ENCODE measurements around the gene TSPAN19. TPM values are rescaled to one million over a fixed set of nuclear protein-coding genes. Genes with fewer than 3 reads are reported as not detected.

TSPAN19 gene
- total RNA-seq, 2 donors from 2014 or later, result not detected

- Mint-ChIP-seq H3K4me1 (peaks cover 6% of the 10 kb centered on the region), H3K36me3 (ENCODE audit: low read depth) (no peaks in the 10 kb centered on the region), H3K4me3 (no peak overlapping the region), H3K9me3 (no peaks in the 10 kb centered on the region), H3K27me3 (ENCODE audit: insufficient read depth) (no peaks in the 10 kb centered on the region), H3K27ac (no peak overlapping the region)
- DNase-seq, result no peak
- H3K36me3 ChIP-seq (ENCODE audit: control insufficient read depth, insufficient read depth, low read length), result no peaks in the 10 kb centered on the region
- 67 to 85% methylated on average over 2 to 3 of the region's 3 CpGs for WGBS, 2 experiments (ENCODE audit: insufficient coverage in 1 of 2, insufficient read length in 1 of 2)
- H3K27ac ChIP-seq (ENCODE audit: low read depth, low read length), result peak overlapping the region; percentile 30
- H3K9ac ChIP-seq (ENCODE audit: extremely low read depth, low read length, poor library complexity, severe bottlenecking), result no peak overlapping the region
- no peaks in the 10 kb centered on the region for H3K9me3 ChIP-seq (ENCODE audit: control insufficient read depth, low read length)
- H3K4me1 ChIP-seq (ENCODE audit: control insufficient read depth, insufficient read depth, low read length), result no peaks in the 10 kb centered on the region
- H3K27me3 ChIP-seq (ENCODE audit: control insufficient read depth, insufficient read depth, low read length, poor library complexity, severe bottlenecking), result no peaks in the 10 kb centered on the region
- H3K4me3 ChIP-seq (ENCODE audit: low read length), result no peak overlapping the region
- no peak for TF ChIP-seq CTCF (conservative IDR thresholded peaks at IDR 0.05)
These were observed 49.5 kb downstream of the TSPAN19 start for GRCh38 chr12:84986586-84986985.

- no peaks in the 10 kb centered on the region for H3K9me3 Mint-ChIP-seq
- 100% methylated on average over 1 of the region's 2 CpGs for WGBS, 2 experiments (ENCODE audit: insufficient coverage in 1 of 2, insufficient read length in 1 of 2)
- H3K27me3 Mint-ChIP-seq (ENCODE audit: insufficient read depth), result no peaks in the 10 kb centered on the region
These were observed 50.0 kb downstream of the TSPAN19 start for GRCh38 chr12:84986117-84986516.

DNA sequence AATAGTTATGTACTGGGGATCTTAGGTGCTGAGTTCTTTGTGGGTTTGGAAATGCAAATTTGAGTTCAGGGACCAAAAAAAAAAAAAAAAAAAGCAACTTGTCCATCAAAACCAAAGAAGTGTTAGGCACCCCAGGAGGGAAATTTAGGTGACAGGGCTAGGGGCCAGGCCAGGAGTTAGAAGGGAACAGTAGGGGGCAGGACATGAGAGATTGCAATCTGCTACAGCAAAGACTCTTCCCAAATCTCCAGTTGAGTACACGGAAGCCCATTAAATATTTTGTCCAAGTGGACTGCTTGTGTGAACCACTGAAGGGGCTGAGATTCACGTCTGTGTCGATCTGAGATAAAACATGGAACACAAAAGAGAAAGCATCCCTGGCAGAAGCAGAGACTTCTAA is 52.8 kb downstream of the TSPAN19 start:
- no peaks in the 10 kb centered on the region for H3K27me3 ChIP-seq (ENCODE audit: control insufficient read depth, insufficient read depth, low read length, poor library complexity, severe bottlenecking)
- no peak overlapping the region for H3K4me3 ChIP-seq (ENCODE audit: low read length)
- peak; percentile 58 for DNase-seq
- no peak for TF ChIP-seq CTCF (conservative IDR thresholded peaks at IDR 0.05)
- no peak overlapping the region for H3K9ac ChIP-seq (ENCODE audit: extremely low read depth, low read length, poor library complexity, severe bottlenecking)
- no peaks in the 10 kb centered on the region for H3K36me3 Mint-ChIP-seq (ENCODE audit: low read depth)
- H3K9me3 Mint-ChIP-seq, result no peaks in the 10 kb centered on the region
- H3K4me1 Mint-ChIP-seq, result peaks cover 6% of the 10 kb centered on the region
- H3K27ac Mint-ChIP-seq, result peak overlapping the region; percentile 69
- no peaks in the 10 kb centered on the region for H3K9me3 ChIP-seq (ENCODE audit: control insufficient read depth, low read length)
- 70 to 81% methylated on average over 2 to 3 of the region's 3 CpGs for WGBS, 2 experiments (ENCODE audit: insufficient coverage in 1 of 2, insufficient read length in 1 of 2)
- H3K27me3 Mint-ChIP-seq (ENCODE audit: insufficient read depth), result no peaks in the 10 kb centered on the region
- H3K4me1 ChIP-seq (ENCODE audit: control insufficient read depth, insufficient read depth, low read length), result no peaks in the 10 kb centered on the region
- no peak overlapping the region for H3K27ac ChIP-seq (ENCODE audit: low read depth, low read length)
- no peak overlapping the region for H3K4me3 Mint-ChIP-seq
- H3K36me3 ChIP-seq (ENCODE audit: control insufficient read depth, insufficient read depth, low read length), result no peaks in the 10 kb centered on the region

More at GRCh38 chr12:84986117-84986516, 50.0 kb downstream of the TSPAN19 start:
- Histone ChIP-seq H3K4me3 (ENCODE audit: low read length) (no peak overlapping the region), H3K4me1 (ENCODE audit: control insufficient read depth, insufficient read depth, low read length) (no peaks in the 10 kb centered on the region), H3K27me3 (ENCODE audit: control insufficient read depth, insufficient read depth, low read length, poor library complexity, severe bottlenecking) (no peaks in the 10 kb centered on the region), H3K9me3 (ENCODE audit: control insufficient read depth, low read length) (no peaks in the 10 kb centered on the region), H3K36me3 (ENCODE audit: control insufficient read depth, insufficient read depth, low read length) (no peaks in the 10 kb centered on the region), H3K27ac (ENCODE audit: low read depth, low read length) (no peak overlapping the region), H3K9ac (ENCODE audit: extremely low read depth, low read length, poor library complexity, severe bottlenecking) (no peak overlapping the region)
- Mint-ChIP-seq H3K4me1 (peaks cover 6% of the 10 kb centered on the region), H3K4me3 (no peak overlapping the region), H3K36me3 (ENCODE audit: low read depth) (no peaks in the 10 kb centered on the region), H3K27ac (no peak overlapping the region)
- DNase-seq, result no peak
- no peak for TF ChIP-seq CTCF (conservative IDR thresholded peaks at IDR 0.05)

All from endodermal cell (in vitro differentiated cells).